Activated CD4-positive, alpha-beta memory T cell treated with anti-CD3 and anti-CD28 coated beads for 36 hours (primary cell): ENCODE results near the gene SLC66A1. TPM values are rescaled to one million over a fixed set of nuclear protein-coding genes. Genes with fewer than 3 reads are reported as not detected.

Experiments used
- CTCF ChIA-PET: fragments of 350-600 bp; sonication (Branson Sonifier 250); formaldehyde crosslinking; loops from one replicate; lab custom pipeline; 2021; ENCODE audit warnings: antibody characterized with exemption, inconsistent platforms; lab: Charles Lee
- POLR2A ChIA-PET: fragments of 350-600 bp; sonication (Branson Sonifier 250); formaldehyde crosslinking; loops from one replicate; lab custom pipeline; 2021; ENCODE audit warnings: antibody characterized with exemption; lab: Charles Lee
- DNase-seq: peaks from one replicate; pipeline ENCODE4 v3.0.0-alpha.2; 2020
- H3K27ac Mint-ChIP-seq: one replicate; pipeline ENCODE4 v1.8.0; 2021; ENCODE audit warnings: mixed read lengths
- H3K27me3 Mint-ChIP-seq: one replicate; pipeline ENCODE4 v1.8.0; 2021; ENCODE audit warnings: mixed read lengths
- H3K36me3 Mint-ChIP-seq: one replicate; pipeline ENCODE4 v1.8.0; 2021; ENCODE audit warnings: mixed read lengths
- H3K4me1 Mint-ChIP-seq: one replicate; pipeline ENCODE4 v1.8.0; 2021; ENCODE audit warnings: low read depth, mixed read lengths
- H3K4me3 Mint-ChIP-seq: one replicate; pipeline ENCODE4 v1.8.0; 2021; ENCODE audit warnings: mild to moderate bottlenecking, mixed read lengths
- H3K9me3 Mint-ChIP-seq: one replicate; pipeline ENCODE4 v1.8.0; 2021; ENCODE audit warnings: mixed read lengths
- intact Hi-C: fragments of 100-400 bp; cut with micrococcal nuclease; formaldehyde crosslinking; loops from one replicate; pipeline ENCODE4 v1.15.1; 2023
- total RNA-seq, 2 experiments: library from RNA; stranded (reverse); gene quantifications; one replicate each; pipeline ENCODE4 v1.2.3, GENCODE V29; 2021

Gene SLC66A1
- total RNA-seq, 2 experiments from 2014 or later: 6.8 to 7.9 TPM

DNA sequence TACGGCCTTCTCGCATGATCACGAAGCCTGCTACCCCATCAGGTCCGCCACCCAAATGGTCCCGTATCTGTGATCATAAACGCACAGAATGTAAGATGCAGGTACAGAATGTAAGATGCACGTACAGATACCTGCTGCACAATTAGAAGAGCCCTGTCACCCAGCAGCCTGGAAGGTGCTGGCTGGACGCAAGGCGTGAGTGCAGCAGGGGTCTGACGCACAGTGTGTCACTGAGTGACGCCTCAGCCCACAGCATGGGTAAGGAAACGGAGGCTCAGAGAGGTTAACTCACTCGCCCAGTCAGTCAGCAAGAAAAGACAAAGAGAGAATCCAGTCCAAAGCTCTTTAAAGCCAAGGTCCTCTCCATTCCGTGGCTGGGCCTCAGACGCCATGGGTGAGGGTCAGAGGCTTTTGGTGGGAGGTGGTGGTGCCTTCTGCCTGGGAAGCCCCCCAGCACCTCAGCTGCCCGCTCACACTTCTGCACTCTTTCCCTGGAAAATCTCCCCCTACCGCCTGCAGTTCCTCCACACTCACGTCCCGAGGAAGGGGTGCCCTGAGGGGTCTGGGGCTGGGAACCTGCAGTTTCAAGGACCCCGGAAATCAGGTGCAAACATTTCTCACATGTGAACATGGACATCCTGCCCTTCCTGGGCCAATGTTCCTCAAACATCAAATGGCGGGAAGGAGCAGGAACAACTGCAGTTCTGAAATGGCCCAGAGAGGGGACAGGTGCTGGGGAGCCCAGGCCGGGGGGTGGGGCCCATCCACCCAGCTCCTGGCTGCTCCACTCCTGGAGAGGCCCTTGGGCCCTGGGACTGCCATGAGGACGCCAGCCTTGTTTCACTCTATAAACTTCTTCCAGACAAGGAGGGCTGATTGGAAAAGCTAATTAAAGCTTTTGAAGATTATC lies 59.4 kb downstream of the SLC66A1 start:
- Mint-ChIP-seq H3K27me3 (no peaks in the 10 kb centered on the region), H3K4me1 (peaks cover 26% of the 10 kb centered on the region), H3K36me3 (peaks cover under 1% of the 10 kb centered on the region), H3K9me3 (no peaks in the 10 kb centered on the region), H3K27ac (no peak overlapping the region), H3K4me3 (no peak overlapping the region)
- POLR2A ChIA-PET: no interaction called here
- intact Hi-C loops: no loop called here
- no peak for DNase-seq
- CTCF ChIA-PET: no interaction called here

DNA sequence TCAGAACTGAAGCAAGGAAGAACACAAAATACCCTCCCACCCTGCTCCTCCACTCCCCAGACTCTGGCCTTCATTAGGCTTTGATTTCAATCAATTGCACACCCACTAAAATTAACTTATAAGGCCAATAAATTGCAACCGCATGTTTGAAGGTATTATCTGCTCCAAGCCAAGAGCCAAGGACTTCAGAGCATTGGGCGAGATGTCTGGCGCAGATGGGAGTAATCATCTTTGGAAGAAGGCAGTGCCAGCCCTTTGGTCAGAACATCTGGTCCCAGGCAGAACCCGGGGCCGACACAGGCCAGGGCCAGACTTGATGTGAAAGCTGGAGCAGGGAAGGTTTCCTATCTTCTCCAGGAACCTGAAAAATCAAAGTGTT lies 60.0 kb downstream of the SLC66A1 start:
- no peak overlapping the region for H3K27ac Mint-ChIP-seq
- CTCF ChIA-PET: interaction anchor here (1.2 kb wide), 1 partner anchor 210 kb away, joined by 6 read pairs; no protein-coding TSS in a partner anchor

DNA sequence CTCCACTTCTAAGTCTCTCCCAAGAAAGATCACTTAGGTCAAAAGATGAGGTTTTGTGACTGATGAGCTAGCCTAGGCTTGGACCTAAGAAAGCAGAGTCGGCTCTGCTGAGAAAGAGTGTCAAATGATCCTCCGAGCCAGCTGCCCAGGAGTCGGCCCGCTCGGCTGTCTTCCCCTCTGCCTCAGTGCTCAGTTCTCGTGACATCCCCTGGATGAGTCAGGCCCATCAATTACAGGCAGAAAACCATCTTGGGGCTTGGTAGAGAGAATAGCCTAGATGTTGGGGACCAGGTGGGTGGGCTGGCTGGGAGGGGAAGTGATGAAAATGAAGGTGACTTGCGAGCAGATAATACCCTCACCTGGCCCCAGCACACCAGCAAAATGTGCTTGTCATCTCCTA lies 60.5 kb downstream of the SLC66A1 start:
- Mint-ChIP-seq H3K27ac (no peak overlapping the region), H3K36me3 (peaks cover 10% of the 10 kb centered on the region), H3K4me1 (peaks cover 32% of the 10 kb centered on the region), H3K4me3 (no peak overlapping the region), H3K27me3 (no peaks in the 10 kb centered on the region), H3K9me3 (no peaks in the 10 kb centered on the region)
- ChIA-PET CTCF (interaction anchor here (1.2 kb wide), 1 partner anchor 210 kb away, joined by 6 read pairs; no protein-coding TSS in a partner anchor), POLR2A (no interaction called here)
- intact Hi-C loops: no loop called here
- DNase-seq: no peak

More for the DNA sequence above, 60.0 kb downstream of the SLC66A1 start:
- H3K36me3 Mint-ChIP-seq: peaks cover 7% of the 10 kb centered on the region
- H3K9me3 Mint-ChIP-seq: no peaks in the 10 kb centered on the region
- no peak overlapping the region for H3K4me3 Mint-ChIP-seq
- intact Hi-C loops: no loop called here
- POLR2A ChIA-PET: no interaction called here
- no peak for DNase-seq
- H3K4me1 Mint-ChIP-seq: peaks cover 31% of the 10 kb centered on the region
- H3K27me3 Mint-ChIP-seq: no peaks in the 10 kb centered on the region

DNA sequence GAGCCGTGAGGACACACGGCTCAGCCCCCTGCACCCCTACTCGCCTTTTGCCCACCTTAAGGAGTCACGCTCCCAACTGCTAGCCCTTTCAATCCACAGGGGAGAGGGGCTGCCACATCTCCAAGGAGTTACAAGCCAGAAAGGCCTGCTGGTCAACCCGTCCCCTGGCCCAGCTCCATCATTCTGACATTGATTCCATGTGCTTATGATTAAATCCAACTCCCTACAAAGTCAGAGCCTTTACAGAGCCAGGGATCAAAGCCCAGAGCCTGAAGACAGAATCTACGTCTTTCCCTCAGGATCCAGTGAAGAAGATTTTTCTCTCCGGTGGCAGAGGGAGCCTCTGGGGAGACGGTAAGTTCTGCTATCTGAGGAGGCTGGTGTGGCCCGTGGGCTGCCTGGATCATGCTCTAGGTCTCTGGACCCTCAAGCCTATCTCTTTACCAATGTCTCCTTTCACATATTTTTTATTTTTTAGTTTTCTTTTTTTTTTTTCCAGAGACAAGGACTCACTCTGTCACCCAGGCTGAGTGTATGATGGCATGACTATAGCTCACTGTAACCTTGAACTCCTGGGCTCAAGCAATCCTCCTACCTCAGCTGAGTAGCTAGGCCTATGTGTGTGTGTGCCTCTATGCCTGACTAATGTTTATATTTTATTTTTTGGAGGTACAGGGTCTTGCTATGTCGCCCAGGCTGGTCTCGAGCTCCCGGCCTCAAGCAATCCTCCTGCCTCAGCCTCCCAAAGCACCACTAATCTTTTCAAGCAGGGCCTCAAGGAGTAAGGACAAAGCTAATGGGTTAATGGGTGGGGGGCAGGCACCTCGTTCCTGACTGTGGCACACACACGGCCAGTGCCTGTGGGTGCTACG lies 61.3 kb downstream of the SLC66A1 start:
- Mint-ChIP-seq H3K36me3 (peaks cover 18% of the 10 kb centered on the region), H3K27me3 (no peaks in the 10 kb centered on the region), H3K27ac (no peak overlapping the region), H3K9me3 (no peaks in the 10 kb centered on the region), H3K4me1 (peaks cover 38% of the 10 kb centered on the region), H3K4me3 (no peak overlapping the region)
- intact Hi-C loops: no loop called here
- ChIA-PET POLR2A (no interaction called here), CTCF (interaction anchor here (0.7 to 2.9 kb wide), 4 partner anchors 27 to 209 kb away, joined by 3 to 8 read pairs (median 4); no protein-coding TSS in a partner anchor)
- DNase-seq: no peak

DNA sequence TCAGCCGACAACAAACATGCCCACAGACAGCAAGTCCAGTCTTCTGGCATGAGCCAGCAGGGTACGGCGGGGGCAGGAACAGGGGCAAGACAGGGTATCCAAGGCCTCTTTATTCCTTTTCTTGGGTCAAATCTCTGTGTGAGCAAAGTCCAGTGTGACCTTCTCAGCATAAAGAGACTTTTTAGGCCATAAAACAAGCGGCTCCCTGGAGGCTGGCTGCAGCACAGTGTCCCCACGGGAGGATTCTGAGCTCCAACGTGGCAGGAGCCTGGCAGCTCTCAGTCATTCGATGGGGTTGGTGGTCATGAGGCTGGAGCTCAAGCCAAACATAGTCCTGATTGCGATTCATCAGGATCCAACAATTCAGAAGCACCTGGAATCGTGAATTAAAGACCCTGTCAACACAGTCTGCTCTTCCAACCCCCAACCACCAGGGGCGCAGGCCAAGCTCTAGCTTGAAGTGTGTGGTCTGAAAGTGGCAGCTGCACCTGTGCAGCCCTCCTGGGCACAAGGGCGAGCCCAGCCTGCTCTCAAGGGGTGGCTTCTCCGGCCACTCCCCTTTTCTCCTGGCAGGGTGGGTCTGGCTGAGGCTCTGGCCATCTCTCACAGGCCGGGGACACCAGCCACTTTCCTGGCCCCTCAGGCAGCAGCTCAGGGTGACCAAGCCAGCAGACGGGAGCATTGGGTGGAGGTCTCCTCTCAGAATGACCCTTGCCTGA lies 62.1 kb downstream of the SLC66A1 start:
- Mint-ChIP-seq H3K36me3 (peaks cover 20% of the 10 kb centered on the region), H3K4me1 (peaks cover 40% of the 10 kb centered on the region), H3K4me3 (no peak overlapping the region), H3K27ac (no peak overlapping the region), H3K27me3 (no peaks in the 10 kb centered on the region), H3K9me3 (no peaks in the 10 kb centered on the region)
- DNase-seq: no peak
- intact Hi-C loops: no loop called here
- POLR2A ChIA-PET: no interaction called here
- CTCF ChIA-PET: interaction anchor here (0.7 to 4.8 kb wide), 5 partner anchors 10 to 208 kb away, joined by 3 to 21 read pairs (median 5); no protein-coding TSS in a partner anchor

DNA sequence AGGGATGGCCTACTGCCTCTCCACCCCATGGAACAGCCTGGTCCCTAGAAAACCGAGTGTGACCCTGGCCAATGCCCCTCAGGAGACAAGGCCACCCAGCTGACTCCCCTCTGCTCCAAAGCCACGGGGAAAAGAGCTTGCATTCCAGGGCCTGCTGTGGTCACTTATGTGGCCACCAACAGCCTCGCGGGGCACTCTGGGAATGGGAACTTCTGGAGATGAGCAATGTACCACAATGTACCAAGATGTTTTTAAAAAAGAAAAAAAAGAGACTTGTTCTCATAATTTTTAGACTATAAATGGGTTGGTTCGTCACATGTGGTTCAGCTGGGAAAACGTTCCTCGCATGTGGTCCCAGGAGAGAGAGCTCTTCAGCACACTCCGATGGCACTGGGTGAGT lies 62.8 kb downstream of the SLC66A1 start:
- intact Hi-C loops: loop anchor here (5.0 kb wide), 1 partner anchor 72 kb away; no protein-coding TSS in a partner anchor
- peaks cover 22% of the 10 kb centered on the region for H3K36me3 Mint-ChIP-seq
- ChIA-PET POLR2A (no interaction called here), CTCF (interaction anchor here (1.3 to 4.8 kb wide), 4 partner anchors 11 to 207 kb away, joined by 3 to 21 read pairs (median 6); no protein-coding TSS in a partner anchor)
- no peaks in the 10 kb centered on the region for H3K27me3 Mint-ChIP-seq
- peaks cover 45% of the 10 kb centered on the region for H3K4me1 Mint-ChIP-seq
- no peak overlapping the region for H3K4me3 Mint-ChIP-seq
- no peak overlapping the region for H3K27ac Mint-ChIP-seq
- no peaks in the 10 kb centered on the region for H3K9me3 Mint-ChIP-seq
- no peak for DNase-seq

DNA sequence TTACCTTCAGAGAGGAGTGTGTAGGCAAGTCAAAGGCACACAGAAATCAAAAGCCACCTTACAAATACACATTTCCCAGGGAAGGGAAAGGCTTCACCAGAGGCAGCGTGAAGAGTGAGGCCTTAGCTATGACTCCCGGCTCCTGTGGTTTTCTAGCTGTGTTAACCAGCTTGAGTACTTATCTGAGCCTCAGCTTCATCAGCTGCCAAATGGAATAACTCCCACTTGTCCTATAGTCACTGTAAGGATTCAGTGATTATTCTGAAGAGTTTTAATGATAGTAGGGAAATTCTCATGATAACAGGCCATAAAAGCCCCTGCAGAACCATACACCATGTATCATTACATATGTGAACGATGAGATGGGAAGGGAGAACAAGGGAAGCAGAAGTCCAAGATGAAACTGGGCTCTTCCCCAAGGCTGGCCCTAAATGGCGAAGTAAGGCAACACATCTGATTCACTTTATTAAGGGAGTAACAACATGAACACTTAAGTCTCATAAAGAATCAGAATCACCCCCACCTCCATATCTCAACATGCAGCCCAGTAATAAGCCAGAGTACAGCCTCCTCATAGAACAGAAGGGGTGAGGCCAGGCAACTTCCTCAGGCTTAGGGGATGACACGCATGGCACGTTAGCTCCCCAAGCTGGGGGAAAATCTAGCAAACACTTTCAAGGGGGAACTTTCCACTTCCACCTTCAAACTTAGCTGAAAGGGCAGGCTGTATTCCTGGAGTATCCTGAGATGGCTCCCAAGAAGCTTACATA lies 63.7 kb downstream of the SLC66A1 start:
- Mint-ChIP-seq H3K27ac (no peak overlapping the region), H3K4me3 (no peak overlapping the region), H3K4me1 (peaks cover 36% of the 10 kb centered on the region), H3K9me3 (no peaks in the 10 kb centered on the region), H3K27me3 (no peaks in the 10 kb centered on the region), H3K36me3 (peaks cover 22% of the 10 kb centered on the region)
- ChIA-PET POLR2A (no interaction called here), CTCF (interaction anchor here (0.8 to 4.8 kb wide), 5 partner anchors 12 to 206 kb away, joined by 3 to 27 read pairs (median 8); no protein-coding TSS in a partner anchor)
- no peak for DNase-seq
- intact Hi-C loops: loop anchor here (5.0 kb wide), 1 partner anchor 71 kb away; no protein-coding TSS in a partner anchor

DNA sequence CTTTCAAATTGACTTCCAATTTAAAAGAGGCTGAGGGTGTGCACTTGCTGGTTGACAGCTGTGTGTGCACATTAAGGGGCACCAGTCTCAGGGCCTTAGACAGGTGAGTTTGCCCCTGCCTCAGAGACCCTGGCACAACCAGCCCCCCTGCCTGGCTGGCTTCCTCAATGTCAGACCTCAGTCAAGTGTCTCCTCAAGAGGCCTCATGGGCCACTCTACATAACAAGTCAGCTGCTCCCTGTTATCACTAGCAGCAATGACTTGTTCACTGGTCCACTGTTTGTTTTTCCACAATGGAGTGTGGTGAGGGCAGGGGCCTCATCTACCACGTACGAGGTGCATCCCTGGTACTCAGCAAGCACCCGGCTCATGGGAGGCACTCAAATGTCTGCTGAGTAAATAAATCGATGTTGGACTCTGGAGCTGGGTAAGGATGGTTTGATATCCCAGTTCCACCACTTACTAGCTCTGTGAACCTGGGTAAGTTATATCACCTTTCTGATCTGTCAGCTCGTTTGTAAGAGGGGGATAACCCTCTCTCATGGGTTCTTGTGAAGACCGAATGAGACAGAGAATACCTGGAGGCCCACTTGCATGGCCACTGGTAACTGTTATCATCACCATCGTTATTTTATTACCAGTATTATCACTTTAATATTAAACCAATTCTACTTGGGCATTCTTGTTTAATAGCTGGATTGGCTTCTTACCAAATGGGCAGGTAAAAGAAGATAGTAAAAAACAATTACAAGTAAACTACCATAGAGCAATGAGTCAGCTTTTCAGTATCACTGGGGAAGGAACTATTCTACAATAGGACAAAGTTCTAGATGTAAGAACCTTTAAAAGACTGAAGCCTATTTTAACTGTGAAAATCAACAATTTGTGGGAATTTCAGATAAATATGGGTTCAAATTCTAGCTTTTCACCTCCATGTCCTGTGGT lies 64.6 kb downstream of the SLC66A1 start:
- Mint-ChIP-seq H3K36me3 (peaks cover 24% of the 10 kb centered on the region), H3K9me3 (no peaks in the 10 kb centered on the region), H3K27ac (peak overlapping the region; percentile 33), H3K27me3 (no peaks in the 10 kb centered on the region), H3K4me1 (peaks cover 36% of the 10 kb centered on the region), H3K4me3 (no peak overlapping the region)
- ChIA-PET CTCF (interaction anchor here (0.8 to 4.8 kb wide), 7 partner anchors 11 to 278 kb away, joined by 3 to 27 read pairs (median 7); no protein-coding TSS in a partner anchor), POLR2A (no interaction called here)
- intact Hi-C loops: loop anchor here (5.0 kb wide), 1 partner anchor 71 kb away; no protein-coding TSS in a partner anchor
- no peak for DNase-seq

DNA sequence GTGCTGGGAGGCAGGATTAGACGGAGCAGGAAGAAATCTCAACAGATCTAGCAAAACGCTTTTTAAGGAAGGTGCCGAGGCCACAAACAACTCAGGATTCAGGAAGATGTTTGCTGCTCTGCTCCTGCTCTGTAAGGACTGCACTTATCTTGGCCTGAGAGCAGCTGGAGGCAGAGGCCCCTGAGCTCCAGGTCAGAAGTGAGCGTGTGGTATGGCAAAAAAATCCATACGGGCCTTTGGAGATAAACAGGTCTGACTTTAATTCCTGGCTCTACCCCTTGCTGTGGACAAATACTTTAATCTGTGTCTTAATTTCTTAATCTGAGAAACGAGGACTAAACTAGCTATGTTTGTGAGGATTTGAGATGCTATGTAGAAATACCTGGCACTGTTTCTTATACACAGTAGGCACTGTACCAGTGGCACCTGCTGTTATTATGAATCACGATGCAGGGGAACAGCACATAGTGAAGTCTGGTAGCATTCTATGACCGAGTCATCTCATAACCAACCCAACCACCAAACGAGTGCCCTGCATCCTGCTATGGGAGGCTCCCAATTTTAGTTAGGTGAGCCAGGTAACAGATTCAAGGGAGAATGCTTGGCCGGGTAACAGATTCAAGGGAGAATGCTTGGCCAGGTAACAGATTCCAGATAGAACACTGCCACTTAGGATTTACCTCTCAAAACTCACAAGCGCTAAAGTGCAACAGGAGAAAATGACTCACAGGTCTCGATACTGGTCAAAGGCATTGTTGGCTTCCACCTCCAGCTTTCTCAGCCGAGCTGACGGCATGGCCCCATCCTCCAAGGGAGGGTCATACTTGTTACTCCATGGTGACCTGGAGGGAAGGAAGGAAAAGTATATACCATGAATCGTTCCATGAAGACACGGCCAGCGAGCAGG lies 65.9 kb downstream of the SLC66A1 start:
- Mint-ChIP-seq H3K36me3 (peaks cover 24% of the 10 kb centered on the region), H3K27me3 (no peaks in the 10 kb centered on the region), H3K9me3 (no peaks in the 10 kb centered on the region), H3K4me1 (peaks cover 36% of the 10 kb centered on the region), H3K4me3 (no peak overlapping the region), H3K27ac (peak overlapping the region; percentile 73)
- ChIA-PET CTCF (interaction anchor here (1.0 to 4.8 kb wide), 6 partner anchors 9 to 276 kb away, joined by 3 to 27 read pairs (median 6); a partner anchor contains a TSS), POLR2A (interaction anchor here (1.0 kb wide), 1 partner anchor 221 kb away, joined by 3 read pairs; no protein-coding TSS in a partner anchor)
- DNase-seq: peak; percentile 65
- intact Hi-C loops: loop anchor here (5.0 kb wide), 1 partner anchor 69 kb away; no protein-coding TSS in a partner anchor
